Measurements from ENCODE around the gene HTT.
A peak's percentile ranks its signal among the peaks of the same experiment; 100 is the strongest.

HTT gene

GRCh38 chr4:3075652-3075981 lies 1.1 kb downstream of the HTT start:
- Histone ChIP-seq H3K9me2 (replicated peaks; ENCODE audit: control insufficient read depth, low read length) (no peaks in the 10 kb centered on the region), H3K79me2 (ENCODE audit: control insufficient read depth, low read length) (peaks cover 59% of the 10 kb centered on the region), H3K4me1 (ENCODE audit: control insufficient read depth, low read length) (peaks cover 50% of the 10 kb centered on the region), H3K4me2 (ENCODE audit: low read length) (peak overlapping the region; percentile 84), H4K20me1 (ENCODE audit: control insufficient read depth, insufficient read depth, low read depth, low read length) (peaks cover 4% of the 10 kb centered on the region; the same call in 1 of the 2 replicates), H3K36me3 (ENCODE audit: control insufficient read depth, low read length) (peaks cover 13% of the 10 kb centered on the region), H3K9me3 (ENCODE audit: control insufficient read depth, insufficient read depth, low read length) (no peaks in the 10 kb centered on the region), H3F3A (ENCODE audit: control insufficient read depth, insufficient read depth) (peaks cover 25% of the 10 kb centered on the region), H3K4me3 (ENCODE audit: low read length) (peak overlapping the region; percentile 86), H3K27me3 (ENCODE audit: control insufficient read depth, low read length) (no peaks in the 10 kb centered on the region), H3K27ac (ENCODE audit: low read depth, low read length) (peak overlapping the region; percentile 87)
- no peak for TF ChIP-seq CTCF (IDR thresholded peaks at IDR 0.05; ENCODE audit: low read depth, low read length, poor library complexity, severe bottlenecking)
- no peak for TF ChIP-seq EZH2phosphoT487 (IDR thresholded peaks at IDR 0.05; ENCODE audit: borderline replicate concordance, low read length)

- H3K79me2 ChIP-seq (ENCODE audit: control insufficient read depth, low read length), result peaks cover 80% of the 10 kb centered on the region
- peak overlapping the region; percentile 87 for H3K27ac ChIP-seq (ENCODE audit: low read depth, low read length)
- peak overlapping the region; percentile 84 for H3K4me2 ChIP-seq (ENCODE audit: low read length)
Observed at GRCh38 chr4:3077796-3078195, 3.3 kb downstream of the HTT start.

GRCh38 chr4:3079694-3080123 lies 5.2 kb downstream of the HTT start:
- H3F3A ChIP-seq (ENCODE audit: control insufficient read depth, insufficient read depth), result peaks cover 25% of the 10 kb centered on the region
- no peak for TF ChIP-seq EZH2phosphoT487 (IDR thresholded peaks at IDR 0.05; ENCODE audit: borderline replicate concordance, low read length)
- TF ChIP-seq CTCF (IDR thresholded peaks at IDR 0.05; ENCODE audit: low read depth, low read length, poor library complexity, severe bottlenecking), result no peak
- H3K4me3 ChIP-seq (ENCODE audit: low read length), result peak overlapping the region; percentile 55
- peak overlapping the region; percentile 87 for H3K27ac ChIP-seq (ENCODE audit: low read depth, low read length)
- no peaks in the 10 kb centered on the region for H3K9me2 ChIP-seq (replicated peaks; ENCODE audit: control insufficient read depth, low read length)
- H3K36me3 ChIP-seq (ENCODE audit: control insufficient read depth, low read length), result peaks cover 31% of the 10 kb centered on the region
- peaks cover 66% of the 10 kb centered on the region for H3K4me1 ChIP-seq (ENCODE audit: control insufficient read depth, low read length)
- H3K9me3 ChIP-seq (ENCODE audit: control insufficient read depth, insufficient read depth, low read length), result no peaks in the 10 kb centered on the region
- H3K79me2 ChIP-seq (ENCODE audit: control insufficient read depth, low read length), result peaks cover 97% of the 10 kb centered on the region
- H3K27me3 ChIP-seq (ENCODE audit: control insufficient read depth, low read length), result no peaks in the 10 kb centered on the region
- H3K4me2 ChIP-seq (ENCODE audit: low read length), result peak overlapping the region; percentile 84
- peaks cover 15% of the 10 kb centered on the region for H4K20me1 ChIP-seq (ENCODE audit: control insufficient read depth, insufficient read depth, low read depth, low read length)

More at GRCh38 chr4:3077796-3078195, 3.3 kb downstream of the HTT start:
- Histone ChIP-seq H3K4me3 (ENCODE audit: low read length) (peak overlapping the region; percentile 60), H3K27me3 (ENCODE audit: control insufficient read depth, low read length) (no peaks in the 10 kb centered on the region), H3K9me3 (ENCODE audit: control insufficient read depth, insufficient read depth, low read length) (no peaks in the 10 kb centered on the region), H3K9me2 (replicated peaks; ENCODE audit: control insufficient read depth, low read length) (no peaks in the 10 kb centered on the region), H3K36me3 (ENCODE audit: control insufficient read depth, low read length) (peaks cover 25% of the 10 kb centered on the region), H3K4me1 (ENCODE audit: control insufficient read depth, low read length) (peaks cover 67% of the 10 kb centered on the region), H4K20me1 (ENCODE audit: control insufficient read depth, insufficient read depth, low read depth, low read length) (peaks cover 12% of the 10 kb centered on the region), H3F3A (ENCODE audit: control insufficient read depth, insufficient read depth) (peaks cover 25% of the 10 kb centered on the region)
- no peak for TF ChIP-seq EZH2phosphoT487 (IDR thresholded peaks at IDR 0.05; ENCODE audit: borderline replicate concordance, low read length)
- TF ChIP-seq CTCF (IDR thresholded peaks at IDR 0.05; ENCODE audit: low read depth, low read length, poor library complexity, severe bottlenecking), result no peak
